GM12872 (cell line): ENCODE data around the gene SERPINA3.

Experiments used
- TF ChIP-seq, protein P1 (sequence below): IDR thresholded peaks from 3 replicates; pipeline ENCODE4 v1.5.1; 2011; ENCODE audit warnings: low read depth, mild to moderate bottlenecking, low read length, moderate library complexity; ENCODE audit not compliant: insufficient read depth

The SERPINA3 gene

DNA sequence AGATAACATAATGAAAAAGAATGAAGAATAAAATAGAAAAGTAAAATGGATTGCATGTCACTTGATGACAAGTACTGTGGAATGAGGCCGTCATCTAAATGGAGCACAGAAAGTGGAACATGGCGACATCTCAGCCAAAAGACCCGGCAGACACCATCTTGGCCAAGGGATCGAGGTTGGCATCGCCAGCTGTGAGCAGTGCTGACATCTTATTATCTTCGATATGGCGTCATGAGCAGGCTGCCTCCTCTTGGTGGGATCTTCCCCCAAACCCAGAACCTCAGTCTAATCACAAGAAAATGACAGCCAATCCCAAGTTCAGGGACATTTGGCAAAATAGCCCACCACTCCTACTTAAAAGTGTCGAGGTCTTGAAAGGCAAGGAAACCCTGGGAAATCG, 15.8 kb upstream of the SERPINA3 start:
- TF ChIP-seq, protein P1, sequence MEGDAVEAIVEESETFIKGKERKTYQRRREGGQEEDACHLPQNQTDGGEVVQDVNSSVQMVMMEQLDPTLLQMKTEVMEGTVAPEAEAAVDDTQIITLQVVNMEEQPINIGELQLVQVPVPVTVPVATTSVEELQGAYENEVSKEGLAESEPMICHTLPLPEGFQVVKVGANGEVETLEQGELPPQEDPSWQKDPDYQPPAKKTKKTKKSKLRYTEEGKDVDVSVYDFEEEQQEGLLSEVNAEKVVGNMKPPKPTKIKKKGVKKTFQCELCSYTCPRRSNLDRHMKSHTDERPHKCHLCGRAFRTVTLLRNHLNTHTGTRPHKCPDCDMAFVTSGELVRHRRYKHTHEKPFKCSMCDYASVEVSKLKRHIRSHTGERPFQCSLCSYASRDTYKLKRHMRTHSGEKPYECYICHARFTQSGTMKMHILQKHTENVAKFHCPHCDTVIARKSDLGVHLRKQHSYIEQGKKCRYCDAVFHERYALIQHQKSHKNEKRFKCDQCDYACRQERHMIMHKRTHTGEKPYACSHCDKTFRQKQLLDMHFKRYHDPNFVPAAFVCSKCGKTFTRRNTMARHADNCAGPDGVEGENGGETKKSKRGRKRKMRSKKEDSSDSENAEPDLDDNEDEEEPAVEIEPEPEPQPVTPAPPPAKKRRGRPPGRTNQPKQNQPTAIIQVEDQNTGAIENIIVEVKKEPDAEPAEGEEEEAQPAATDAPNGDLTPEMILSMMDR: no peak

DNA sequence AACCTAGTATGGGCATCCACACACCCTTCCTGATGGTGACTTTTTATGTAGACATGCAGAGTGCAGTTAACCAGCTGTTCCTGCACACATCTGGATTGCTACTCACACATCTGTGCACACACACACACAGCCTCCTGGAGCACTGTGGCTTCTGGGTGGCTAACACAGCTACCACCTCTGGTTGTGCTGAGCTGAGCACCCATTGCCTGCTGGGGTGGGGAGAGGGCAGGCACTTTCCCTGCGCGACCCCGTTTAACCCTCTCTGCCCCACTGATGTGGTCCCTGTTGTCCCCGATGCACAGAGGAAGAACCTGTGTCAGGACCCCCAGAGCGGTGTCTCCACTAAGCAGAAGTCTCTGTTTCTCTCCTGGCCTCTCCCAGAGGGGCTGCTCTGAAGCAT, 14.4 kb upstream of the SERPINA3 start:
- TF ChIP-seq, protein P1: no peak

DNA sequence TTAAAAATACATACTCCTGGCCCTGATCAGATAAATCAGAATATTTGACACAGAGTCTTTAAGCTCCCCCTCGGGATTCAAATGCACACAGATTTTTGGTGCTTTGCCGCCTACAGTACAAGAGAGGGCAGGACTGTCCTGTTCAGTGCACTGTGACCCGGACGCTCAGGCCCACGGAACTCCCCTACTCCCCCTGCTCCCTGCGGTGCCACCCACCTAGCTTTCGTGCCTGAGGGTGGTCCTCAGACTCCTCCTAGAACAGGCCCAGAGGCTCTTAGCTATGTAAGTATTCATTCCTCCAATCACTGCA, 13.7 kb upstream of the SERPINA3 start:
- TF ChIP-seq, protein P1: no peak

DNA sequence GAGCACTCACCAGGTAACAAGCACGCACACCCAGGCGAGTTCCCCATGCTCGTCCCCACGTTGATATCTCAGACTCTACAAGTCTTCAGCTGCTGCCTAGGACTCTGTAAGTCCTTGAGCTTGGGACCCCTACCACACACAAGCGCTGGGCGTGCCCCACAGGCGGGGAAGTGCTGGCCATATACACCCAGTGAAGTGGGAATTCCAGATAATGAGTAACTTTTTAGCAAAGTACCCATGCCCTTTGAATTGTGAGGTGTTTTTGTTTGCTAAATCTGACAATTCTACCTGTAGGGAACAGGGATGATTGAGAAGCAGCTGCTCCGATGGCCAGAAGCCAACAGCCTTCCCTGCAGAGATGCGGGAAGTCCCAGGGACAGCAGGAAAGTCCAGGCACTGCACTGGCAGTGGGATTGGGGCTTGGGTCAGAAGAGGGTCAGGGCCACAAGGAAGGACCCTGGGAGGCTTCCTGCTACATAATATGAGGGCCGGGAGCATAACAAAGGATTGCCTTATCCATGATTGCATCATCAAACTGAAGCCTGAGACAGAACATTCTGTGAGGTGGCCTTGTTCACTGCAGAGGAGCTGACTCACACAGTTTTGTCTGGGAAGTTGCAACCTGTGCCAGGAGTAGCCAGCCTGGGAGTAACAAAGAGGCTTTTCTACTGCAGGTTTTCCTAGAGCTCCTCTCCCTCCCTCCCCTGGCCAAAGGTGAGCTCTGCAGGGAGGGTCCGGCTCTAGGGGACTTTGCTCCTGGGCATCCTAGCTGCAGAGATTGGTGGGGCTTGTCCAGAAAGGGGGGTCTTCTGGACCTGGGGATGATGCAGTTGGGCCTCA, 13.2 kb upstream of the SERPINA3 start:
- TF ChIP-seq, protein P1: no peak

DNA sequence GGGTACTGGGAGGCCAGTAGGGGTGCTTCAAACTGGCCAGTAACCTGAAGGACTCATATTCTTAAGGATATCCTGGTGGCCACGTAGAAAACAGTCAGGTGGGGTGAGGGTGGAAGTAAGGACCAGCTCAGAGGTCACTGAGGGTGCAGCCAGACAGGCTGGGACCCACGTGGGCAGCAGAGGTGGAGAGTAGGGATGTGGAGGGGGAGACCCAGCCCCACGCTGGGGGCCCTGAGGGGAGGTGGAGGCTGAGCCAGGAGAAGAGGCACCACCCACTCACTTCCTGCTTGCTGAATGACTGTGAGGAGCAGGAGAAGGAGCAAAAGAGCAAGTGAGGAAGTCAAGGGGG, 12.6 kb upstream of the SERPINA3 start:
- TF ChIP-seq, protein P1: no peak

DNA sequence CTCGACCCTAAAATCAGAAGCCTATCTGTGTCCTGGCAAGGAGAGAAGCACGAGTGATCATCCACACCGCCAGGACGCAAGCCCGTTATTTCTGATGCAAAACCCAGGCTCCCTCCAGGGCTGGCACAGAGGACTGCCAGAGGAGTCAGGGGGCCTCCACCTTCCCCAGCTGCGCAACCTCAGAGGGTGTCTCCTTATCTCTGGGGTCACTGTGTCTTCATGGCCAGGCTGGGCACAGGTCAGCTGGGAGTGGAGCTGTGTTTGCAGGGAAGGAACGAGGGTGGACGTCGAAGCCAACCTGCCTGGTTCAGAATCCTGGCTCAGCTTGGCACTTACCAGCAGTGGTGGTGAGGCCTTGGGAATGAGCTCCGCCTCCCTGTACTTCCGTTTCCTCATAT, 12.0 kb upstream of the SERPINA3 start:
- TF ChIP-seq, protein P1: no peak

DNA sequence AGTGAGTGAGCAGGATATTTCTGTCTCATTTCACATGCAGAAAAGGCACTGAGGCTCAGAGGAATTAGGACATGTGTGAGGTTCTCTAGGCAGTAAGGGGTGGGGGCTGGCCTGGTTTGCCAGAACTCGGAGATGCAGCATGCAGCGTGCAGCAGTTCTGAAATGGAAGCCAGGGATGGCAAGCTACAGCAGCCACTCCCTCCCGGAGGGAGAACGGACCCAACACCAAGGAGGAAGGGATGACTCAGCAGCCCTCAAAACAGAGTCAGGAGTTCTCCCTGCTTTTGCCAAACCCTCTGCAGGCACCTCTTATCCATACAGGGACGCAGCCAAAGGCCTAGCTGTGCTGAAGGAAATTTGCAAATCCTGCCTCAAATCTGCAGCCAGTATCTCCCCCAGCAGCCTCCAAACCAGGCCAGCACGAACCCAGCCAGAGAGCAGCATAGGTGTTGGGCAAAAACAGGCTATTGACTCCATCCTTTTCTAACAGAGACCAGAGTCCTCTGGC, 10.3 kb upstream of the SERPINA3 start:
- TF ChIP-seq, protein P1: no peak
